GM18951 (cell line): ENCODE measurements around the gene BTBD9.

Experiments
- POLR2A ChIP-seq: IDR thresholded peaks from 4 replicates; pipeline ENCODE4 v1.6.1; 2011; ENCODE audit warnings: mild to moderate bottlenecking; ENCODE audit not compliant: insufficient read length, insufficient read depth; ENCODE audit errors: extremely low read depth
- in situ Hi-C: fragments of 300-500 bp; cut with MboI; formaldehyde crosslinking; loops from one replicate; pipeline ENCODE4 v1.12.0; 2022; ENCODE audit warnings: low sequenced_read_pairs, mixed read lengths, inconsistent platforms; ENCODE audit not compliant: unreplicated experiment

The BTBD9 gene

DNA sequence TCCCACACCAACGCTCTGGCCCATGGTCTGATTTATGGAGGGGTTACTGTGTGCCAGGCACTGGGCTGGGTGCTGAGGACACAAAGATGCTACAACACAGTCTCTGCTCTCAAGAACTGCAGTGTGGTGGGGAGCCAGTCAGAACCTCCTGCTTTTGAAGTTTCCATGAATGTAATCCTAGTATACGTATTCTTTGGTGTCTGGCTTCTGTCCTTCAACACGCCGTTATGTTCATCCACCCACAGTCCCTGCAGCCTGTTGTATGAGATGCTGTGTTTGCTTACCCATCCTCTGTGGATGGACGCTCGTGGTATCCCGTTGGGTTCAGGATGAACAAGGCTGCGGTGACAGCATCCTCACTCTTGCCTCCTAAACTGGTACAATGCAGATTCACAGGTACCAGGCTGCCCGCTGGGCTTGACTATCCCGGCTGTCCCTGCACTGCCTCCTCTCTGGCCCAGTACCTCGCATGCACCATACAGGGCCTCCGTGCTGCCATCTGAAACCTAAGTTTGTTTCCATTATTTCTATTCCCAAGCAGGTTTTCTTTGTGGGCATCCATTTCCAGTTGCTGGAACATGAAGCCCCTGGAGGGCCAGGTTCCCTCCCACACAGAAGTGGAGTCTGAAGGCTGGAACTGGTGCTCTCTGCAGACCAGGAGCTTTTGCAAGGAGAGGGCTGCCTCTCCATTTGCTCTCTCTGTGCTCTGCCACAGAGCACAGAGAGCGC is 455.7 kb downstream of the BTBD9 start:
- in situ Hi-C loops, result no loop called here
- no peak for TF ChIP-seq POLR2A

DNA sequence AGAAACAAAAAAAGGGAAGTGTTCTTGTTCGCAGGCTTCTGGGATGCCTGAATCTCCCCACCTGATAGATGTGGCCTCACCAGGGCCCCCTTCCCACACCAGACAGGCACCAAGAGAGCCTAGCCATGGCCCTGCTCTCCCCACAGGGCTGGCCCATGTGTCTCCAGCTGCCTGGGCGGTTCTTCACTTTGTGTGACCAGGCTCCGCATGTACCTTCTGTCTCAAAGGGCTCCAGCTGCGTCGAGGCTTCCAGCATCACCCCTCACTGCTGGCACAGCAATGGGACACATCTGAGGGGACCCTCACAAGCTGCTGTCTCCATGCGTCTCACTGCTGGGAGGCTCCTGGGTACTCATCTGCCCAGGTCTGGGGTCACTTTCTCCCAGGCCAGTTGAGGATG is 457.3 kb downstream of the BTBD9 start:
- in situ Hi-C loops, result no loop called here
- TF ChIP-seq POLR2A, result no peak

DNA sequence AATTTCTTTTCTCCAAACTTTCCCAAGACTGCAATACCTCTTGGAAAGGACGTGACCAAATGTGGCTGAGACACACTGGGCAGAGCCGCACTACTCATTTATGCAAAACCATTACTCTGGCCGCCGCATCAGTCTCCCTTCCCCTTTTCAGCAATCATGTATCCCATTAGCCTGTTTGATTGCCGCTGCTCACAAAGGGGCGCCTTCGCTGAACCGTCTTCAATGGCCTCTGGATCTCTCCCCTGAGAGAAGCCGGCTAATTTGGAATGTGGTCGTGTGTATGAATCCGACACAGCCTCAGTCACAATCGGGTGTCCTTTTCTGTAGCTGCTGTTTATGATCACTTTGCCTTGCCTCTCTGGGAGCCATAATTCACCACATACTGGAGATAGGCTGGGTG is 459.1 kb downstream of the BTBD9 start:
- no peak for TF ChIP-seq POLR2A
- in situ Hi-C loops, result no loop called here

DNA sequence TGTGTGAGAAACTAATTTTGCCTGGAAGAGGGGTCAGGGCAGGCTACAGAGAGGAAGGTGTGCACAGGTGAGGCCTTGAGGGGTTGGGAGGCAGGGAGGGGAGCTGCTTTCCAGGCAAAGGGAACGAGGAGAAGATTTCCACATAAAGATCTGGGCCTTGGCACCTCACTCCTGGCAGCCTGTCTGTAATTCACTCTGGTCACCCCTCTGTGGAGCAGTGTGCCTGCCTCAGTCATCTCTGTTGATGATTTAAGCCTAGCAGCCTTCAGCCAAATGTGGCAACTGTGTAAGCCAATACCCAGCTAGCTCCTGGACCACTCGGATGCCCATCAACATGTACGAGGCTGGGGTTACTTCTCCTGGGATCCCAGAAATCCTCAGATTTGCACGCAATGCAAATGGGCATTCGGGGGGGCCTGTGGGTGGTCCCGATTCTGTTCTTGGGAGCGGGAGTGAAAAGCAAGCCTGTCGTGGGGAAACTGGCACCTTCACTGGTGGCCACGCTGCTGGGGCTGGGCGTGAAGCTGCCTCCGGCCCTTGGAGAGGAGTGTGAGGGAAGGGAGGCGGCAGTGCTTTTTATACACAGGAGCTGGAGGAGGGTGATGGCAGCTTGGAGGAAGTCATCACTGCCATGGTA is 459.8 kb downstream of the BTBD9 start:
- no peak for TF ChIP-seq POLR2A
- in situ Hi-C loops, result no loop called here

DNA sequence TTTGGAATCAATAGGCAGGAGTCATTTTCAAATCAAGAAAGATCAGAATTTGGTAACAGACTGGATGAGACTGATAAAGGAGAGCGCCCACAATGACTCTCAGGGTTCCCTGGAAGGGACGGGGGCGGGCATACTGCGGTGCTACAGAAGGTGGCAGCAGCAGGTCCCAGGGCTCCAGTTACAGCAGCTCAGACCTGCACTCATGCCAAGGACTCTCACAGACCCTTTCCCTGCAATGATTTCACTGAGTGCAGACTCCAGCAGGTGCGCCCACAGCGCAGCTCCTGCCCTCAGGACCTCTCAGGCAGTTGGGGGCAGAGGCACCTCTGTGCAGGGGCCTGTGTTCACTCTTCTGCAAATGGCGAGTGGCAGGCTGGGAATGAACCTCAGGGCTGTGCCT is 460.4 kb downstream of the BTBD9 start:
- TF ChIP-seq POLR2A, result no peak

DNA sequence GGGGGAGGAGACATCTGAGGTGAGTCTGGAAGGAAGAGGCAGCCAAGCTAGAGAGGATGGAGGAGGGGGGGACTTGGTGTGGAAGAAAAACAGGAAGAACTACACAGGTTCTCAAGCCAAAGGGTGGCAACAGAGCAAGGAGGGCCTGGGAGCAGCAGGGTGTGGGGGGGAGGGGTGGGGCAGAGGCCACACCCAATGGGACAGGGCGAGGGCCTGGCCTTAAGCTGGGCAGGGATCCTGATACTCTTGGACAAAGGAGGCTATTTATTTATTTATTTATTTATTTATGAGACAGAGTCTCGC is 461.2 kb downstream of the BTBD9 start:
- in situ Hi-C loops, result no loop called here
- TF ChIP-seq POLR2A, result no peak

More for the DNA sequence above, 460.4 kb downstream of the BTBD9 start:
- in situ Hi-C loops, result no loop called here

DNA sequence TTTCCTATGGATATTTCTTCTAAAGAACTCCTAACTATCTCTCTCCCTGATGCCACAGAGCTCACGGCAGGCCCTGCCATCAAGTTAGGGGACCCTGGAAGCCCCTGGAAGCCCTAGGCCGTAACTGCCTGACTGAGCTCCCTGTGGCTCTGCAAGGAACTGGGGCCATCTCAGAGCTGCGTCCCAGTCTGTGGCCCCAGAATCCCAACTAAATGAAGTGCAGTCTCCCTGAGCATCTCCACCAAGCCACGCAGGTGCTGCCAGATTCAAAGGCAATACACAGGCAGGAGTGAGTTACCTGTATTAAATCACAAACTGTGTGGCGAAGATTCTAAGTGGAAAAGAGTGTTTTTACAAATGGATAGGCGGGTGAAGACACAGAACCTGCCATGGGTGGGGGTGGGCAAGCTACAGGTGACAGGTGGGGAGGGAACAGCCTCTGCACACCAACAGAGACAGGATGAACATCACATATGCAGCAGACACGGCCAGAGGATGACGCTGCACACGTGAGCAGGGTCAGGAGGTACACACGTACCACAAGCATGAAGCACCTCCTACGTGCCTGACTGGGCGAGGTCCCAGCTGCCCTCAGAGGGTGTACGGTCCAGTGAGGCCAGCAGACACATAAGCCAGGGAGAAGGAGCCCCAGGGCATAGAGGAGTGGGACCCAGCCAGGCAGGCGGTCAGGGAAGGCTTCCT is 461.7 kb downstream of the BTBD9 start:
- in situ Hi-C loops, result no loop called here
- no peak for TF ChIP-seq POLR2A

DNA sequence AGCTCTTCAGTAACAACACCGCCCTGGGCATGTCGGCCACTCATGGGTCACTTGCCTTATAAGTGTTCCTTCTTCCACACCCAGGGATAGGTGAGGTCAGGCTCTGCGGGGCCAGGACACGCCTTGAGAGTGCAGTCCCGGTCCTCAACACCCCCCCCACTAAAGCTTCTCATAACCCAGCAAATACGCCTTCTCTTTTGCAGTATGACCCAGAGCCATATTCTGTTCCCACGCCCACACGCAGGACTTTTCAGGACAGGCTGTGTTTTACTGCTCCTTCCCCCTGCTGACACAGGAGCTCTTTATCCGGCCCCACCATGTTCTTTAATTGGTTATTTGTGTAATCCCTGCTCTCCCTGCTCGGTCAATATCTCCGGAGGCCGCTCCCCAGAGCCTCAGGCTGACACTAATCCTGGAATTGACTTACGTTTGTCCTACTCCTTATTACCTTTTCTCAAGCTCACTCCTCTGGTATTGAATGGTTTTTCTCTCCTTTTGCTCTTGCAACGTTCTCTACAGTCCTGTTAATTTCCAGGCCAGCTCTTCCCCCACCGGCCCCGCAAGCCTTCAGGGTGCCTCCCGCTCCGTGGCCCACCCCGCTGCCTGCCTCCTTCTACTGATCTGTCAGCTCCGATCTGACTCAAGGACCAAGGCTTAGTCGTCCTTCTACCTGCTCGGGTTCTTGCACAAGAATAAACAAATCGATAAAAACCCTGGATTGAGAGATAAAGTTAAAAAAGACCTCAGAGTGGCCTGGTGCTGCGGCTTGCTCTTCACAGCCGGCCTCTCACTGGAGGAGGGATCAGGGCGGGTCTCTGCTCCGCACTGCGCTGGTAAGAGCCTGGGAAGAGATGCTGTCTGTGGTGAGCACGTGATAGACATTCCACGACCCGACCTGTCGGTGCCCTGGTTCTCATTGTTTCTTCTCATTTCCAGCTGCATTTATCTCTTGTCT is 462.7 kb downstream of the BTBD9 start:
- no peak for TF ChIP-seq POLR2A
- in situ Hi-C loops, result no loop called here

DNA sequence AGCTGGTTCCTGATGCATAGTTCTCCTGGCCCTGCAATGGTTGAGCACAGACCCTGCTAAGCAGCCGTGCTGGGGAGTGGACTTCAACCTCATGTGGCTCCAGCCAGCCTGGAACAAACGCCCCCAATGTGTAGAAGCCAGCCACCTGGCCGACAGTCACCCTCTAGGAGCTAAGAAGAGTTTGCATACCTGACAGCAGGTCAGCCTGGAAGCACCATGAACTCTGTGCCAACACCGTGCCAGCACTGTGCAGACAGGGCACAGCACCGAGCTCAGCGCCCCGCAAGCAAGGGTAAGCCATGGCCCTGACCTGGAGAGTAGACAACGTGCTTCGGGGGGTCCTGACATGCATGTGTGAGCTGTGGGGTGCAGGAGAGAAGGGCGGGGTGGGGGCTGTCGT is 463.9 kb downstream of the BTBD9 start:
- in situ Hi-C loops, result no loop called here
- no peak for TF ChIP-seq POLR2A

DNA sequence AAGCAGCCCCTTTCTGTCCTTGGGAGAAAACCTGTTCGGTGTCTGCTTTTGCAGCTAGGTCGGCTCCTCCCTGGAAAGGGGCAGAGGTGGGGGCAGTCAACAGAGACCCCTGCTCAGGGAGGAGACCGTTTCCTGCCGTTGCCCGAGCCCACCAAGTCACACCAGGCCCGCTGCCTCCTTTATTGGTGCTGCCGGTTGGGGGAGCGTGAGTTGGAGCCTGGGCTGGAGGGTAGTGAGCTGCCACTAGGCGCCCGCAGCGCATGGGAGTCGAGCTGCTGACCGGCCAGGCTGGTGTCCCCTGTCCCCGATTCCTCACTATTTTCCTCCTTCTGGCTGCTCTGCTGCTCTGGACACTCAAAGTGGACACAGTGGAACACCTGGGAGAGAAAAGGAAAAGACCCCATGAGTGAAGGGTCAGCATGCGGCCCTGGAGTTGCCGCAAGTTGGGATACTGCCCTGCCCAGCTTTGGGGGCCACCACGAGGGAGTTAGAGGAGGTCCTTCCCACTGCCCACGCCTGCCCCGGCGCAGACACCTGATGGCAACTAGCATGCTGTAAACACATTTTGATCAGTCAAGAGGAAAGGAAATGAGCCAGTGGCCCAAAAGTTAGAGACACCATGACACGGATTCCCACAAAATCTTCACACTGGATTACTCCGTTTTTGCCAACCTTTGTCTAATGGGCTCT is 464.8 kb downstream of the BTBD9 start:
- in situ Hi-C loops, result no loop called here

DNA sequence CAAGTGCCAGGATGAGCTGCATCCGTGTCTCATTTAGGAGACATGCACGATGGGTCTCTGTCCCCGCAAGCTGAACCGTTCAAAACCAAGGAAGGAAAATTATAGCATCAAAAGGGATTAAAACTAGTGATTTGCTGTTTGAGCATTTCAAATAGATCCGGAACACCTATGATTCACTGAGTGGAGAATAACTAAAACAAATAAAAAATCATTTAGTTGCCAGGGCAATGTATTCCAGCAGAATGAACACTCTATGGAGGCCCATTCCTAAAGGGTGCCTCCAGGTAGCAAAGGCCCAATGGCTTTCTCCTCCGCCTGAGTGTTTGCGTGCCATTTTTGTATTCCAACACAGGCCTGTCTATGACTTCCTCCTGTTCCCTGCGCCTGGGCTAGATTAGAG is 465.4 kb downstream of the BTBD9 start:
- TF ChIP-seq POLR2A, result no peak
- in situ Hi-C loops, result no loop called here

More for the DNA sequence above, 464.8 kb downstream of the BTBD9 start:
- no peak for TF ChIP-seq POLR2A

DNA sequence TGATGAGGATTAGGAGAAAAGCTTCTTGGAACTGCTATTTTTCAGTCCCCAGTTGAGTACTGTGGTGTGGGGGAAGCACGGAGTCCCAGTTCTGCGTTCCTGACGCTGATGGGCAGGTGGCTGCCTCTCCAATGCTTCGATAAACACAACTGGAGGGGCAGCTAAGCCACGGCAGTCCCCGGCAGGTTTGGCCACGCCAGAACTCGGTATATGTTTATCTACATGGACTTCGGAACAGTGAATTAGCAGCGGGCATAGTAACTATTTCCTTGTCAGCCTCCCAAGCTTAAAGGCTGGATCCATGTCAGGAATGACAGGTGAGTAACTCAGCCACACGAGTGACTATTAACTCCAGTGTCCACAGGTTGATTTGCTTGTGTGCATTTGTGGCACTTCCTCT is 465.8 kb downstream of the BTBD9 start:
- in situ Hi-C loops, result no loop called here
- TF ChIP-seq POLR2A, result no peak
